ENCODE results near the gene MAL.

- TF ChIP-seq CTCF (conservative IDR thresholded peaks at IDR 0.05; ENCODE audit: low read depth, low read length) = no peak
- no peak for TF ChIP-seq POLR2A (IDR thresholded peaks at IDR 0.05; ENCODE audit: low read depth, low read length)
- no peak for TF ChIP-seq CEBPB (IDR thresholded peaks at IDR 0.05; ENCODE audit: low read depth, low read length)
- TF ChIP-seq CHD1 (IDR thresholded peaks at IDR 0.05; ENCODE audit: low read depth, low read length) = no peak
- no peak for TF ChIP-seq MAZ (IDR thresholded peaks at IDR 0.05; ENCODE audit: borderline replicate concordance, low read depth, low read length)
- TF ChIP-seq ELK1 (IDR thresholded peaks at IDR 0.05; ENCODE audit: borderline replicate concordance, low read depth, low read length) = no peak
- TF ChIP-seq FOS (IDR thresholded peaks at IDR 0.05; ENCODE audit: low read depth, low read length) = no peak
- TF ChIP-seq NFE2L2 (IDR thresholded peaks at IDR 0.05; ENCODE audit: low read depth, low read length) = no peak
- no peak for TF ChIP-seq RCOR1 (IDR thresholded peaks at IDR 0.05; ENCODE audit: insufficient replicate concordance, low read length)
These were observed 1.1 kb upstream of the MAL start for GRCh38 chr2:95024371-95024770.

Data from IMR-90 (cell line).